DMS114 treated with DMSO at 0.1 percent for 48 hours (cell line): ENCODE results near the gene DGKH.
"Not testable (repeated sequence)": the region's sequence is repeated elsewhere in the genome, so short reads cannot be mapped to it uniquely, and the experiment has no call there.

Experiments
- DNase-seq: peaks from one replicate; lab custom pipeline; 2025; ENCODE audit not compliant: unreplicated experiment; lab: John Stamatoyannopoulos, UW

Gene DGKH

DNA sequence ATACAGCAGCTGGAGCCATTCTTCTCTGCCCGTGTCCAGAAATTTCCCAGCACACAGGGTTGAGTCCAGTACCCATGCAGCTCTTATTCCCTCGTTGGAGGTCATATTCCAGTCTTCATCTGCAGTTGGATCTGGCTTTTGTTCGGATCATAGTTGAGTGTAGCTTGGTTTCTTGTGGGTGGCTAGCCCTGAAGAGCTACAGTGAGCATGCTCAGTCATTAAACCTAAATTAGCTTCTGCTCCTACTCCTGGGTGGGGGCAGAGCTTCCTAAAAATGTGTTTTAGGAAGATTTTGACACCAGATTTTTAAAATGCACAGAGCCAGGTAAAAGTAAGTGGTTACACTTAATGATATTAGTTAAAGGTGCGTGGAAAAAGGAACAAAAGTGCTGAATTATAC lies 64.4 kb downstream of the DGKH start:
- DNase-seq, result no peak

- no peak for DNase-seq
These were observed 65.0 kb downstream of the DGKH start for GRCh38 chr13:42113478-42113877.

- DNase-seq, result no peak
These were observed 65.8 kb downstream of the DGKH start for GRCh38 chr13:42114278-42114677.

DNA sequence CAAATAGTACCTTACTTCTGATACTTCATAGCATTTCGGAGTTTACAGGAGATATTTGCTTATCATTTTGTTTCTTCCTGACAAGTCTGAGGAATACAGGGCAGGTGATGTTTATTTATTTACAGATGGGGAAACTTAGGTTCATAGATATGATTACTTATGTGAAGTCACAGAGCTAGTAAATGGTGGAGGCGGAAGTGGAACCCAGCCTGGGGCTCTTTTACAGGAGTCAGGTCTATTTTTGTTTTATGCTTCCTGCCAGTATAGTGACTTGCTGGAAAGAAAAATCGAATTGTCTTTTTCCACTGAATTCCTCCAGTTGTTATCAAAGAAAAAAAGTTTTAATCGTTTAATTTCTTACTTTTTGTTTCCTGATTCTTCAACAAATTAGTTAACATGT lies 66.5 kb downstream of the DGKH start:
- DNase-seq, result no peak

GRCh38 chr13:42116225-42116624 lies 67.8 kb downstream of the DGKH start:
- no peak for DNase-seq

DNA sequence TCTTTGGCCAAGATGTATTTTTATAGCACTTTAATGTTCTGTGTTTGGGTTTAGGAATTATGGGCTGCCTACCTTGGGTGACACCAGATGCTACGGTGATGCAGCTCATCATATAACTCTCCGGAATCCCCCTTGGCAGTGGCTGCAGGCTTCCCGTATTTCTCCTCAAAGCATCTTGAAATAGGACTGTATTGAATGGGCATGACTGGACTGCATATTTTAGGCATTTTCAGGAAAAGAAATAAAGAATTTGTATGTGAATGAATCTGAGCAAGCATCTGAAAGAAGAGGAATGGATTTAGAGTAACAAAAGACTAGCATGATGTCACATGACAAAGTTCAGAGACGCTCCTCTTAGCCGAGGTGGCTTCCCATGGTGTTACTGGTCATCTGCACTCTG lies 70.6 kb downstream of the DGKH start:
- no peak for DNase-seq

- DNase-seq, result no peak
These were observed 71.4 kb downstream of the DGKH start for GRCh38 chr13:42119875-42120274.

DNA sequence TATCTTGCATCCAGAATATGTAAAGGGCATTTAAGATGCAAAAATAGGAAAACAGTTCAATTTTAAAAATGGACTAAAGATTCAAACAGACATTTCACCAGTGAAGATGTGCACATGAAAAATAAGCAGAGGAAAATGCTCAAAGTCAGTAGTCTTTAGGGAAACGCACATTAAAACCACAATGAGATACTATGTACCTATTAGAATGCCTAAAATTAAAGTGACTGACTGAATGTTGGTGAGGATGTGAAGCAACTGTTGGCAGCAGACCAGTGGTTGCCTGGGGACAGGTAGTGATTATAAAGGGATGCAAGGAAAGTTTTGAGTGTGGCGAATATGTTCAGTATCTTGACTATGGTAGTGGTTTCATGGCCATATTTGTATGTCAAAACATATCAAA lies 75.2 kb downstream of the DGKH start:
- DNase-seq, result no peak

GRCh38 chr13:42125046-42125445 lies 76.6 kb downstream of the DGKH start:
- no peak for DNase-seq

DNA sequence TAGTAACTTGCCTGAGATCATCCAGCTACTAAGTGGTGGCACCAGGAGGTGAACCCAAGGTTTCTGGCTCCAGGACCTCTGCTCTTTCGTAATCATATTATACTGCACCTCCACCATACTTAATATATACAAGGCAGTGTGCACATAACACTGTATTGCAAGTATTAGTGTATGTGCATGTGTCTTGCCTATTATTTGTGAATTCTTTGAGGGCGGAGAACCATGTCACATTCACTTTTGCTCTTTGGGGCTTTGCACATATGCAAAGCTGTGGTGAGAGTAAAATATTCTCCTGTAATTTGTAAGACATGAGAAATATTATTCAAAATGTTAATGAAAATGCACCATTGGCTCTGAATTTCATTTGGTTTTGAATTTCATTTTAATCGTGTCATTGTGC lies 78.6 kb downstream of the DGKH start:
- no peak for DNase-seq

DNA sequence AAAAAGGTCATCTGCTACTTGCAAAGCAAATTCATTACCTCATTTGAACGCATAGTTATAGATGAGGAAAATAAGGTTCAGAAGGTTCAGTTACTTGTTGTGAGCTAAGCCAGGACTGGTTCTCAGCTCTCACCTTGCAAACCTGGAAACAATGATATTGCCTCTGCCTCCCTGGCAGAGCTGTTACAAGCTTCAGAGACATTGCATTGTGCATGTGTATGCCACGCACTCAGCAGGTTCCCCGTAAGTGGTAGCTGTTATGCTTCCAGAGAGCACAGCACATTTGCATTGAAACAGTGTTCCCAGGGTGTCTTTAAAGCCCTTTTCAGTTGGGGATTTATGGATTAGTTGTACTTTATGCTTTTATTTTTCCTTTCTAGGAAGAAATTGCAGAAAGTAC lies 80.6 kb downstream of the DGKH start:
- no peak for DNase-seq

GRCh38 chr13:42136518-42136917 lies 88.1 kb downstream of the DGKH start:
- DNase-seq, result no peak

- no peak for DNase-seq
These were observed 89.5 kb downstream of the DGKH start for GRCh38 chr13:42137856-42138537.

GRCh38 chr13:42140494-42140893 lies 92.0 kb downstream of the DGKH start:
- no peak for DNase-seq

GRCh38 chr13:42141052-42141451 lies 92.6 kb downstream of the DGKH start:
- DNase-seq, result not testable (repeated sequence)

DNA sequence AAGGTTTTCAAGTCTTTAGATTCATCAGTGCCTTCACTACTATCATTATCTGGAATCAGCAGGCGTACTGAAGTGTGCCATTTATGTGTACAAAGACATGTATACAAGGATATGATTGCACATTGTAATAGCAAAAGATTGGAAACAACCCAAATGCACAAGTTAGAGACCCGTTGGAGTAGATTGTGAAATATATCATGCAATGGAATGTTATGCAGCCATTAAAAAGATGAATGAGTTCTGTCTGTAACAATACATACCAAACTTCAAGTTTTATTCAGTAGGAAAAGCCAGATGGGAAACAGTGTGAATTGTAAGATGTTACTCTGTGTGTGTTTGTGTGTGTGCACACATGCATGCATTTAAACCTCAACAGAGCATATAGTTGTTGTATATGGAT lies 97.9 kb downstream of the DGKH start:
- no peak for DNase-seq

DNA sequence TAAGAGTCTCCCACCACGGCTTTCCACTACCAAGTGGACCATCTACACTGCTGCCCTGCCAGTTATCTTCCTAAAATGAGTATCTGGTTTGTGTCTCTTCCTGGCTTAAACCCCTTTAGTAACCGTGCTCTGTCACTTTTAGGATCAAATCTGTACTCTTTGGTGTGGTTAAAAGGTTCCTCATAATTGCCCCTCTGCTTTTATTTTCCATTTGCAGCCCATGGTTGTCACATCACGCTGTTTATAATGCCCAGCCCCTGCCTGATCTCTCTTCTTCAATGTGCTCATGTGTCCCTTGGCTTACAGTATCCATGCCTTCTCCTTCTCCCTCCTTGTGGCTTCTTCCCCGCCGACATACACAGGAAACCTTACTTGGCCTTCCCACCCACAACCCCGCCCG lies 100.1 kb downstream of the DGKH start:
- DNase-seq, result no peak

GRCh38 chr13:42149136-42149535 lies 100.7 kb downstream of the DGKH start:
- no peak for DNase-seq

DNA sequence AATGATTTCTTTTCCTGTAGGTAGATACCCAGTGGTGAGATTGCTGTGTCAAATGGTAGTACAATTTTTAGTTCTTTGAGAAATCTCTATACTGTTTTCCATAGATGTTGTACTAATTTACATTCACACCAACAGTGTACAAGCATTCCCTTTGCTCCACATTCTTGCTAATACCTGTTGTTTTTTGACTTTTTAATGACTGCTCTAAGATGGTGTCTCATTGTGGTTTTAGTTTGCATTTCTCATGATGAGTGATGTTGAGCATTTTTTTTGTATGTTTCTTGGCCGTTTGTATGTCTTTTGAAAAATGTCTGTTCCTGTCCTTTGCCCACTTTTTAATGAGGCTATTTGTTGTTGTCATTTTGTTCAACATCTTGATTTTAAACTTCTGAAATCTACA lies 103.3 kb downstream of the DGKH start:
- DNase-seq, result no peak

DNA sequence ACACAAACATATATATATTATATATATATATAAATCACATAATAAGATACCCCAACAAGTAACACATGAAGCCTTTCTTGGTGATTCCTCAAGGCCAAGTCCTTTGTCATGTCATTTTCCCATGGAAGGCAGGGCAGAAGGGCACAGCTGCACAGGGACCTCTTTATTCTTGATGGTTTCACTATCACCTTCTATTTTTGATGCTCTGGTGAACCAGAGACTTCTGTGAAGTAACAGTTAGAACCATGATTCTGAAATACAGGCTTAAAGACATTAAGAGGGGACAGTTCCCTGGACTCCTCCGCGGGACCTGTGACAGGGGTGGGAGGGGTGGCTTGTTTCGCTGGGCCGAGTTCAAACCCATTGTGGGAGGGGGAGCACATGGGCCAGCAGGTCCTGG lies 104.0 kb downstream of the DGKH start:
- no peak for DNase-seq

DNA sequence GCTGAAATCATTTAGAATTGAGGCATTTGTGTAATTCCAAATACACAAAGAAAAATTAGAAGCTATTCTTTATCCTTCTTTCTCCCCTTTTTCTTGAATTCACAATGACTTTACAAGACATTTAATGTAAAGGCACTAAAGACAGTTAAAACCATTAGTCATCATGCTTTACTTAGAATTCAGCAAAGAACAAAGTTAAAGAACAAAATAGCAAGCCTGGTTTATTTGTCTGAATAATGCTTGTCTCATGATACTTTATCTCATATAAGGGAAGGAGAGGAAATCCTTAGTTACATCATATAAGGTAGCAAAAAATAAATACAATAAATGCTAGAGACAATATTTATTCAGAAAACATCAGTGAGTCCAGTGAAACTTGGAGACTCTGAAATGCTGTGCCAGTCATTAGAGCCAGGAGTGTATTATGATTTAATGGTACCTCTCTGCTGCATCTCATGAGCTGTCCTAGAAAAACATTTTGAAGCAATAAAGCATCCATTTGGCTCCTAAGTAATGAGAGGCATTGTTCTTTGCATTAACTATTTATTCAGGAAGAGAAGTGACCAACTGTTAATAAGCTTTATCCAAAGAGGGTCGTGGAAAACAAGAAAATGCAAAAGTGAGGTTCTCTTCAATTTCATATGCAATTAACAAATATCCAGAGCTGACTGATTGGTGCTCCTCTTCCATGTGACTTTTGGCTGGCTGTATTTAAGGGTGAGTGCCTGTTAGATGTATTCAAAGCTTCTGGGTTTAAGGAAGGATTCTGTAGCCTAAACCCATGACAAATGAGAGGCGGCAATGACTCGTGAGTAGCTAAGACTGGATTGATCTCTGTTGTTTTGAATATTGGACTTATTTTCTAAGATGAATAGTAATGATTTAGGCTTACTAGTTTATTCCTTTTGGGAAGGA lies 105.0 kb downstream of the DGKH start:
- DNase-seq, result no peak

DNA sequence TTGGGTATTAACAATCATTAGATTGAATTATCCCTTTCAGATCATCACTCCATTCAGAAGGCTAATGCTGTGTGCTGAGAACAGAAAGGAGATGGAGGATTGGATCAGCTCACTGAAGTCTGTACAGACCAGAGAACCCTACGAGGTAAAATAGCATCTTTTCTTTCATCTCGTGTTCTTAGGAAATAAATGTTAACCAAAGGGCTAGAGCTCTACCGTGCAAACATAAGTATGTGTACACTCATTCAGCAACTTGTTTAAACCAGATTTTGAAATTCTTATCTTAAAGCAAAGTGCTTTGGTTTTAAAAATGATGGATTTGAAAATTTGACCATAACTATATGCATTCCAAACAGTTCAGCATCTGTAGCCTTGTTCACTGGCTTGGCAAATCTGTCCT lies 106.8 kb downstream of the DGKH start:
- DNase-seq, result no peak
